Esophagus squamous epithelium (tissue), 5 donors: Measurements from ENCODE around the gene GCM1. TPM values are rescaled to one million over a fixed set of nuclear protein-coding genes. Genes with fewer than 3 reads are reported as not detected.

Experiments used
- DNase-seq: peaks from one replicate; lab custom pipeline; 2025; lab: John Stamatoyannopoulos, UW
- H3K27ac ChIP-seq, 4 donors: fragments of 200-600 bp; sonication (generic); one replicate each; pipeline ENCODE4 v1.5.1; 2016 to 2019; ENCODE audit warnings: mild to moderate bottlenecking in 1 of 4
- H3K27me3 ChIP-seq, 4 donors: fragments of 200-600 bp; sonication (generic); 1 replicate in 3 of 4; 2 replicates in 1 of 4; pipeline versions ENCODE4 v1.5.1 to v1.6.0; 2017 to 2021; ENCODE audit warnings: antibody characterized with exemption in 1 of 4
- H3K36me3 ChIP-seq, 3 donors: fragments of 200-600 bp; sonication (generic); one replicate each; pipeline ENCODE4 v1.5.1; 2016 to 2019
- H3K4me1 ChIP-seq, 3 donors: fragments of 200-600 bp; sonication (generic); one replicate each; pipeline ENCODE4 v1.5.1; 2017 to 2019
- H3K4me3 ChIP-seq, 4 donors: fragments of 200-600 bp; sonication (generic); 1 replicate in 3 of 4; 2 replicates in 1 of 4; pipeline ENCODE4 v1.5.1; 2016 to 2019; ENCODE audit warnings: mild to moderate bottlenecking in 2 of 4, moderate library complexity in 1 of 4
- H3K9me3 ChIP-seq, 3 donors: fragments of 200-600 bp; sonication (generic); one replicate each; pipeline ENCODE4 v1.5.1; 2016 to 2019
- CTCF ChIP-seq, 6 experiments: fragments of 450-650 bp in 4 of 6; fragments of 200-600 bp in 2 of 6; sonication (generic) in 2 of 6; IDR thresholded peaks; one replicate each; pipeline ENCODE4 v1.5.1; 2016 to 2019; ENCODE audit warnings: antibody characterized with exemption in 6 of 6, mild to moderate bottlenecking in 4 of 6, moderate library complexity in 4 of 6
- POLR2A ChIP-seq, 4 donors: fragments of 450-650 bp; IDR thresholded peaks; one replicate each; pipeline ENCODE4 v1.6.1; 2017; ENCODE audit warnings: antibody characterized with exemption in 4 of 4, mild to moderate bottlenecking in 4 of 4, moderate library complexity in 3 of 4
- WGBS, 2 donors: methylation state at CpG; one replicate each; pipeline ENCODE4 v1.1.5; 2018; 5-methylcytosine and 5-hydroxymethylcytosine counted together
- intact Hi-C: fragments of 100-400 bp; cut with DNase I; formaldehyde crosslinking; loops from one replicate; pipeline ENCODE4 v1.15.0; 2022
- small RNA-seq, 4 donors: library from RNA; depleted of rRNA; stranded (forward); fragments of <200 nt; gene quantifications; one replicate each; pipeline ENCODE3, GENCODE V24; 2016
- total RNA-seq, 4 donors: library from RNA; depleted of rRNA; stranded (reverse); fragments of >200 nt; gene quantifications; one replicate each; pipeline ENCODE4 v1.1.0, GENCODE V29; 2016
- donor health status: DM: yes; HTN: yes; CAD: no.

Gene GCM1
- total RNA-seq, 4 donors from 2014 or later = 0.08 TPM; not detected in 3

DNA sequence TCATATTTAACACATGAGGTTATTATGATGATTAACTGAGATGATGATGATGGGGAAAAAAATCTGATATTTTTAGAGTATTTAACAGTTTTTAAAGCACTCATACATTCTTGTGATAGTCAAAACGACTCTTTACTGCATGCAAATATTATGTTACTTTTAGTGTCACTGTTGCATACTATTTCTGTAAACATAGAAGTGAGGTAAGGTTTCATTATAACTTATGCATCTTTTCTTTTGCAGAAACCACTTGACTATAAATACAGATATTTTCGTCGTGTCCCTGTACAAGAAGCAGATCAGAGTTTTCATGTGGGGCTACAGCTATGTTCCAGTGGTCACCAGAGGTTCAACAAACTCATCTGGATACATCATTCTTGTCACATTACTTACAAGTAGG is 53.4 kb downstream of the GCM1 start:
- TF ChIP-seq CTCF (IDR thresholded peaks at IDR 0.05) (no peak), POLR2A (IDR thresholded peaks at IDR 0.05) (no peak)
- Histone ChIP-seq H3K4me1 (no peaks in the 10 kb centered on the region), H3K4me3 (no peak overlapping the region), H3K36me3 (peaks cover 8 to 100% (median 51%) of the 10 kb centered on the region in 3 donors), H3K27ac (no peak overlapping the region), H3K9me3 (no peaks in the 10 kb centered on the region), H3K27me3 (no peaks in the 10 kb centered on the region)
- intact Hi-C loops = no loop called here
- no peak for DNase-seq
- WGBS, 2 donors = 79 to 80% methylated on average over 3 of the region's 3 CpGs

DNA sequence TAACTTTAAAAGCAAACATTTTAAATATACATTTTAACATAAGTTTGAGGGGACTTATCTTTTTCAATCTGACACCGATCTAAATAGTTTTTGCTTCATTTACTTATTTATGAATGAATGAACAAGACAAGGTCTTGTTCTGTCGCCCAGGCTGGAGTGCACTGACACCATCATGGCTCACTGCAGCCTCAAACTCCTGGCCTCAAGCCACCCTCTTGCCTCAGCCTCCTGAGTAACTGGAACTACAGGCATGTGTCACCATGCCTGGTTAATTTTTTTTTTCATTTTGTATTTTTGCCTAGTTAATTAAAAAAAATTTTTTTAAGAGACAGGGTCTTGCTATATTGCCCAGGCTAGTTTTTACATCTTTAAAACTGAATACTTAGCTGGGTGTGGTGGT is 58.1 kb downstream of the GCM1 start:
- H3K4me3 ChIP-seq = no peak overlapping the region
- no peaks in the 10 kb centered on the region for H3K9me3 ChIP-seq
- H3K27ac ChIP-seq = no peak overlapping the region
- 61 to 82% methylated on average over 2 of the region's 2 CpGs for WGBS, 2 donors
- H3K27me3 ChIP-seq = no peaks in the 10 kb centered on the region
- TF ChIP-seq CTCF (IDR thresholded peaks at IDR 0.05) (no peak), POLR2A (IDR thresholded peaks at IDR 0.05) (no peak)
- H3K36me3 ChIP-seq = peaks cover 5 to 99% (median 45%) of the 10 kb centered on the region in 3 donors
- no peaks in the 10 kb centered on the region for H3K4me1 ChIP-seq
- DNase-seq = no peak
- intact Hi-C loops = no loop called here

DNA sequence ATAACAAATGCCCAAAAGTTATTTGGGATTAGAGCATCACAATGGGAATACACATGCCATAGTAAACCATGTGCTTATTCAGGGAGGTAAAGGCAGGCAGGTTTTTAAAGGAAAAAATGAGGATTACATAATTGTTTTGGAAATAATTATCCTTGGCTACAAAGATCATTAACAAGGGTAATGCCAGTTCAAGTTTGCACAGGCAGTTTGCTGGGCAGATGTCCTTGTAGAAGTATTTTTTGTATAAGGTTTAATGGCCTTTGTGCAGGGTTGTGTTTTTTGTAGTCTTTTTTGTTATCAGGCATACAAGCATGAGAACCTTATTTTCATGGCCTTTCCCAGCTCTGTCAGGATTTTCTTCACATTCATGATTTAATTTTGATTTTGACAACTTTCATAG is 58.7 kb downstream of the GCM1 start:
- H3K36me3 ChIP-seq = peaks cover 0 to 99% (median 44%) of the 10 kb centered on the region in 3 donors
- H3K4me1 ChIP-seq = no peaks in the 10 kb centered on the region
- no peaks in the 10 kb centered on the region for H3K9me3 ChIP-seq
- intact Hi-C loops = no loop called here
- H3K27me3 ChIP-seq = no peaks in the 10 kb centered on the region
- no peak overlapping the region for H3K4me3 ChIP-seq
- no peak overlapping the region for H3K27ac ChIP-seq
- TF ChIP-seq POLR2A (IDR thresholded peaks at IDR 0.05) = no peak
- TF ChIP-seq CTCF (IDR thresholded peaks at IDR 0.05) = no peak
- no peak for DNase-seq

DNA sequence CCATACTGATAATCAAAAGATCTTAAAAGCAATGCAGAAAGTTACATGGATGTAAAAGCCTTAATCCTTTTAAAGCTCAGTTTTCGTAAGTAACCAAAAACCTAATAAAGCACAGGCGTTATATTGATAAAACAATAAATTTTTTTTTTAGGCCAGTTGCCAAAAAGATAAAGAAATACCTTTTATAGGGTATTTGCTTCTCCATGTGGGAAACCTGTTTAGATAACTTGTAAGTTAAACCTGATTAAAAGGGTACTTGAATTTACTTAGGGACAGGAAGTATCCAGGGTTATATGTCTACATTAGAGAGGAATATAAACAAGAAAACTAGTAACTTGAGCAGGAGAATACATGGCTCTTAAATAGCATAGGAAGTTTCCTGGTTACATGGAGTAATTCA is 62.3 kb downstream of the GCM1 start:
- TF ChIP-seq CTCF (IDR thresholded peaks at IDR 0.05) = no peak
- no peak for TF ChIP-seq POLR2A (IDR thresholded peaks at IDR 0.05)
- Histone ChIP-seq H3K27me3 (no peaks in the 10 kb centered on the region), H3K9me3 (no peaks in the 10 kb centered on the region), H3K4me1 (no peaks in the 10 kb centered on the region), H3K27ac (no peak overlapping the region), H3K36me3 (peaks cover 0 to 99% (median 38%) of the 10 kb centered on the region in 3 donors), H3K4me3 (no peak overlapping the region)
- WGBS, 2 donors = 41 to 43% methylated on average over 2 of the region's 2 CpGs
- no peak for DNase-seq
- intact Hi-C loops = no loop called here

- WGBS, 2 donors = 92 to 95% methylated on average over 1 of the region's 1 CpG
- H3K27me3 ChIP-seq = no peaks in the 10 kb centered on the region
- H3K36me3 ChIP-seq = peaks cover 0 to 100% (median 20%) of the 10 kb centered on the region in 3 donors
- H3K9me3 ChIP-seq = no peaks in the 10 kb centered on the region
- TF ChIP-seq POLR2A (IDR thresholded peaks at IDR 0.05) = no peak
- TF ChIP-seq CTCF (IDR thresholded peaks at IDR 0.05) = no peak
- no peak for DNase-seq
- intact Hi-C loops = no loop called here
- H3K4me1 ChIP-seq = no peaks in the 10 kb centered on the region
- no peak overlapping the region for H3K4me3 ChIP-seq
- H3K27ac ChIP-seq = no peak overlapping the region
Measured at GRCh38 chr6:53080813-53081212, 67.8 kb downstream of the GCM1 start.

Small RNA genes within 50 kb of the gene (small RNA-seq; reads per million reads assigned to genes)
- gene RN7SL244P (0 reads per million in 4 donors), gene RNU6-464P (0 reads per million in 4 donors)

Other genes with a start within 250 kb of the GCM1 start
- not detected for gene GSTA3, start 239.1 kb downstream of the GCM1 start, total RNA-seq
- gene GSTA4, start 153.6 kb downstream of the GCM1 start, total RNA-seq = 100 to 1,000 TPM in 1 of 4 donors, 10 to 100 TPM in 3; 50.4 to 110 (median 84.4) TPM
- gene CILK1, start 87.0 kb downstream of the GCM1 start, total RNA-seq = 10 to 100 TPM; 11.9 to 18.9 (median 15.8) TPM
- gene FBXO9, start 83.4 kb downstream of the GCM1 start, total RNA-seq = 10 to 100 TPM; 28.8 to 61.4 (median 48.8) TPM
- 10 to 100 TPM; 12.4 to 50.0 (median 33.2) TPM for gene ELOVL5, start 200.1 kb upstream of the GCM1 start, total RNA-seq